Mesothelial cell of epicardium (in vitro differentiated cells): ENCODE measurements around the gene EHMT1. TPM values are rescaled to one million over a fixed set of nuclear protein-coding genes. Genes with fewer than 3 reads are reported as not detected.

Experiments used
- DNase-seq, 2 experiments: peaks; one replicate each; pipeline ENCODE4 v3.0.0; 2021; ENCODE audit warnings: low spot score in 2 of 2; ENCODE audit not compliant: unreplicated experiment in 2 of 2
- H3K27ac Mint-ChIP-seq: 2 replicates; pipeline ENCODE4 v1.8.0; 2021; ENCODE audit warnings: mixed read lengths
- H3K27me3 Mint-ChIP-seq: 2 replicates; pipeline ENCODE4 v1.8.0; 2021; ENCODE audit warnings: low read depth, mixed read lengths
- H3K36me3 Mint-ChIP-seq: 2 replicates; pipeline ENCODE4 v1.8.0; 2021; ENCODE audit warnings: mixed read lengths
- H3K4me1 Mint-ChIP-seq: 2 replicates; pipeline ENCODE4 v1.8.0; 2021; ENCODE audit warnings: mixed read lengths
- H3K4me3 Mint-ChIP-seq: 2 replicates; pipeline ENCODE4 v1.8.0; 2021; ENCODE audit warnings: mild to moderate bottlenecking, moderate library complexity, mixed read lengths
- H3K9me3 Mint-ChIP-seq: 2 replicates; pipeline ENCODE4 v1.8.0; 2021; ENCODE audit warnings: mixed read lengths
- total RNA-seq: library from RNA; stranded (reverse); gene quantifications from 3 replicates; pipeline ENCODE4 v1.2.1, GENCODE V29; 2021
- TF ChIP-seq, protein P1 (sequence below): fragments of 200-600 bp; sonication (generic); IDR thresholded peaks from one replicate; pipeline ENCODE4 v1.5.0; 2021; ENCODE audit warnings: antibody characterized with exemption; ENCODE audit not compliant: unreplicated experiment

The EHMT1 gene
- total RNA-seq, 1 donor from 2014 or later: 147 TPM

DNA sequence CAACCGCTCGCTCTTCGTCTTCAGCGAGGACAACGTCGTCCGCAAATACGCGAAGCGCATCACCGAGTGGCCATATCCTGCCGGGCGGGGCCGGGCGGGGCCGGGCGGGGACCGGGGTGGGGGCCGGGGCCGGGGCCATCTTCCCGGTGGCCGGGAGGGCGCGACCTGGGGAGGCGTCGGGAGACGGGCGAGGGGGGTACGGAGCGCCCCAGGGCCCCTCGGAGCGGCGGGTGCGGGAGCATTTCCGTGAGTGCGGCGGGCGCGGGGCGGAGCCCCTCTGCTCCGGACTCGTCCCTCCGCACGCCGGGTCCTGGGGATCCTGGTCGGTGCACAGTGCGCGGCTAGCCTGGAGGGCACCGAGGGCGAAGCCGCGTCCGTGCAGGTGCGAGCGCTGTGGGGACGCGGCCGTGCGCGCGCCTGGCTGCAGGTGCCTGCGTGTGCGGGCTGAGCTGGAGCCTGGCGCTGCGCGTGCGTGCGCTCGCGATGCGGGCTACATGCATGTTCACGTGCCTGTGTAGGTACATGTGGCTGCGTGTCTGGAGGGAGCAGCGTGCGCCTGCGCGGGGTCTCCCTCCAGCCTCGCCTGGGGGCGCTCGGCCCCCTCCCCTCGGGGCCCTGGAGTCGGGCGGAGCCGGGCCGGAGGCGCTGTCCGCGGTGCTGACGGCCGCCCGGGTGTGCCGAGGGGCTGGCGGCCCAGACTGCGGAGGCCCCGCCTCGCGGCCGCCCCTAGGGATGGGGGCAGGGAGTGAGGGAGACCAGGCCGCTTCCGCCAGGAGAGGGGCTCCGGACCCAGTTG, 259.5 kb downstream of the EHMT1 start:
- DNase-seq: peak; percentile 69 to 88
- H3K4me3 Mint-ChIP-seq: no peak overlapping the region
- H3K27ac Mint-ChIP-seq: no peak overlapping the region
- peaks cover 2% of the 10 kb centered on the region for H3K4me1 Mint-ChIP-seq
- TF ChIP-seq, protein P1, sequence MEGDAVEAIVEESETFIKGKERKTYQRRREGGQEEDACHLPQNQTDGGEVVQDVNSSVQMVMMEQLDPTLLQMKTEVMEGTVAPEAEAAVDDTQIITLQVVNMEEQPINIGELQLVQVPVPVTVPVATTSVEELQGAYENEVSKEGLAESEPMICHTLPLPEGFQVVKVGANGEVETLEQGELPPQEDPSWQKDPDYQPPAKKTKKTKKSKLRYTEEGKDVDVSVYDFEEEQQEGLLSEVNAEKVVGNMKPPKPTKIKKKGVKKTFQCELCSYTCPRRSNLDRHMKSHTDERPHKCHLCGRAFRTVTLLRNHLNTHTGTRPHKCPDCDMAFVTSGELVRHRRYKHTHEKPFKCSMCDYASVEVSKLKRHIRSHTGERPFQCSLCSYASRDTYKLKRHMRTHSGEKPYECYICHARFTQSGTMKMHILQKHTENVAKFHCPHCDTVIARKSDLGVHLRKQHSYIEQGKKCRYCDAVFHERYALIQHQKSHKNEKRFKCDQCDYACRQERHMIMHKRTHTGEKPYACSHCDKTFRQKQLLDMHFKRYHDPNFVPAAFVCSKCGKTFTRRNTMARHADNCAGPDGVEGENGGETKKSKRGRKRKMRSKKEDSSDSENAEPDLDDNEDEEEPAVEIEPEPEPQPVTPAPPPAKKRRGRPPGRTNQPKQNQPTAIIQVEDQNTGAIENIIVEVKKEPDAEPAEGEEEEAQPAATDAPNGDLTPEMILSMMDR: no peak
- peaks cover 3% of the 10 kb centered on the region for H3K9me3 Mint-ChIP-seq
- H3K27me3 Mint-ChIP-seq: peaks cover 65% of the 10 kb centered on the region
- H3K36me3 Mint-ChIP-seq: peaks cover 2% of the 10 kb centered on the region

DNA sequence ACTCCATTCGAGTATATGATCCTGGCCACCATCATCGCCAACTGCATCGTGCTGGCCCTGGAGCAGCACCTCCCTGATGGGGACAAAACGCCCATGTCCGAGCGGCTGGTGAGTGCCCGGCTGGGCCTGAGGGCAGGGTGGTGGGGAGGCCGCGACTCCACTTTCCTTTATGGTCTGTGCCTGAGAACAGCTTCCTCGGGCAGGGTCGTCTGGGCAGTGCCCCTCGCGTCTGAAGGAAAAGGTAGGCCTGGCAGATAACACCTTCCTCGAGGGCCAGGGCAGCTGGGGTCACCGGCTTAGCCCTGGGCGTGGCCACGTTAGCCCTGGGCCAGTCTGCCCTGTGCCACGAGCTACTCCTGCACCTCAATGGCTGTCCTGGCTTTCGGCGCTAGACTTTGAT, 260.2 kb downstream of the EHMT1 start:
- Mint-ChIP-seq H3K9me3 (peaks cover 3% of the 10 kb centered on the region), H3K36me3 (peaks cover 2% of the 10 kb centered on the region), H3K4me3 (peak overlapping the region; percentile 15), H3K27me3 (peaks cover 57% of the 10 kb centered on the region), H3K4me1 (peaks cover 2% of the 10 kb centered on the region), H3K27ac (no peak overlapping the region)
- no peak for DNase-seq
- TF ChIP-seq, protein P1: no peak

DNA sequence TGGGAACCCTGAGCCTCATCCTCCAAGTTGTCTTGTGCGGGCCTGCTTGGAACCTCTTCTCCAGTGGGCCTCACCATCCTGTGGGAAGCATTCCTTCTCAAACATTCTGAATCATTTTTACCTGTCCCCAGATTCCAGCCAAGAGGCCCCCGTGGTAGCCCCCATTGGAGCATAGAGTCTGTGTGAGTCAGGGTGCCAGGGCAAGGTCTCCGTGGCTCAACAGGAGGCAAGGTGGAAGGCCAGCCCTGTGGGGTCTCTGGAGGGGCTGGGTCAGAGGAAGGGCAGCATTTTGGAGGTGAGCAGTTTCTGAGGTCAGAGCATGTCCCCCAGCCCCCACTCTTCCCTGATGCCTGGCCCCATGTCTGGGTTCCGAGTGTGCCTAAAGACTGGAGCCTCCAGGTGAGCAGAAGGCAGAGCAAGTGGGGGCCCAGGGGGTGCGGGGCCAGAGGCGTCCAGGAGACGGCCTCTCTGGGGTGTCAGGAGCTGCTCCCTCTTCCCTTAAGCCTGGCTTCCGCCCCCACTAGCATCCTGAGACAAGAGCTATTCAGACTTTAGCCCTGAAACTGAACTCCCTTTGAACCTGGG, 260.9 kb downstream of the EHMT1 start:
- peaks cover 3% of the 10 kb centered on the region for H3K9me3 Mint-ChIP-seq
- peaks cover 55% of the 10 kb centered on the region for H3K27me3 Mint-ChIP-seq
- TF ChIP-seq, protein P1: no peak
- peaks cover 2% of the 10 kb centered on the region for H3K4me1 Mint-ChIP-seq
- H3K4me3 Mint-ChIP-seq: peak overlapping the region; percentile 15
- no peak overlapping the region for H3K27ac Mint-ChIP-seq
- no peak for DNase-seq
- H3K36me3 Mint-ChIP-seq: peaks cover 2% of the 10 kb centered on the region

DNA sequence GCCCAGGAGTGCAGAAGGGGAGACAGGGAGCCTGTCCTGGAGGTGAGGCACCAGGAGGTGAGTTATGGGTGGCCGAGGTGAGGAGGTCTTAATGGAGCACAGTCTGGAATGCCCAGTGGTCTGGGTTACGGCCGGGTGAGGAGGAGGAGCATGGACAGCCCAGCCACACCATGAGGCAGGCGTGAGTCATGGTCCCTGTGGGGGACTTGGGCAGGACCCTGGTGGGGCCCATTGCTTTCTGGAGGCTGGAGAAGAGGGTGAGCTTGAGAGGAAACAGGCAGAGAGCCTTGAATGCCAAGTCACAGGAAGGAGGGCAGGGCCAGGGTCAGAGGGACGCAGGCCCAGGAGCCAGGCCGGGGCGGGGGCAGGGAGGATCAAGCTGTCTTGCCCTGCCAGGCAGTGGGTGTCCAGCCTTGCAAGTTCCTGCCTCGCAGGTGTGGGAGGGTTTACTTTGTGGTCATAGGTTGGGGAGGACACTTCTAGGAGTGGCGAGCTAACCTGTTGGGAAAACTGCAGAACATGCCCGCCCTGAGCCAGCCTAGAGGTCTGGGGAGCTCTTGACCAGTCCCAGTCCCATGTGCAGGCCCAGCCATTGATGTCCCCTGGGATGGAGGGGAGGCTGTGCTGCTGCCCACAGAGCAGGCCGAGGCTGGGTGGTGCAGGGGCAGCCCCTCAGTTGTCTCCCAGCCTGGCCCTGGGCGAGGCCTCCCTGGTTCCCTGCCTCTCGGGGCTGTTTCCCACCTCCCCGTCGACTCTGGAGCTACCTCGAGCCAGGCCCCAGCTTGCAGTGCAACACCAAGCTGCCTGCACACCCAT, 261.6 kb downstream of the EHMT1 start:
- no peak for DNase-seq
- Mint-ChIP-seq H3K27ac (no peak overlapping the region), H3K9me3 (peaks cover 3% of the 10 kb centered on the region), H3K4me1 (peaks cover 2% of the 10 kb centered on the region), H3K27me3 (peaks cover 48% of the 10 kb centered on the region), H3K4me3 (no peak overlapping the region), H3K36me3 (peaks cover 2% of the 10 kb centered on the region)
- TF ChIP-seq, protein P1: no peak

DNA sequence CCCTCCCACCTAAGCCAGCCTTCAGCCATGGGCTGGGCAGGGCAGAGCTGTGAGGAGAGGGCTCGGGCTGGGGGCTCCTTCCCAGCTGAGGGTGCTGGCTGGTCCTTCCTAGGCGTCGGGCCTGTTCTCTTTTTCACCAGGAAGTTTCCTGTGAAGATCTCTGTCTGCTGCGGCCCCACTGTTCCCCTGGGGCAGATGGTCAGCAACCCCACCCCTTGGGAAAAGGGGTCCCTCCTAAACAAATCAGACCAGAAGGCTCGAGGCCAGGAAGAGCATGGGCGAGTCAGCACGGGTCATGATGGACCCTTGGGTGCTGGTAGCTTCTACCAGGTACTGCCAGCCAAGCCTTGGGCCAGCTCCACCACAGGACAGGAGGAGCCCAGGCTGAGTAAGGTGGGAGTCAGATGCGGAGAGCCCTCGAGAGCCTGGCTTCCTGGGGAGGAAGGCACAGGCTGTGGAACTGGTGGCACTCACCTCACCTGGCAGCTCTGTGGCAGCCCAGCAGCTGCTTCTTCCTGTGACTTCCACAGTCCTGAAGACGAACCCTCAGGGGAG, 262.2 kb downstream of the EHMT1 start:
- DNase-seq: no peak
- H3K4me1 Mint-ChIP-seq: peaks cover 2% of the 10 kb centered on the region
- no peak overlapping the region for H3K27ac Mint-ChIP-seq
- H3K9me3 Mint-ChIP-seq: peaks cover 3% of the 10 kb centered on the region
- no peak overlapping the region for H3K4me3 Mint-ChIP-seq
- H3K36me3 Mint-ChIP-seq: peaks cover 2% of the 10 kb centered on the region
- peaks cover 41% of the 10 kb centered on the region for H3K27me3 Mint-ChIP-seq
- TF ChIP-seq, protein P1: no peak
